IgD-negative memory B cell (primary cell): ENCODE measurements around the gene TRPM2. TPM values are rescaled to one million over a fixed set of nuclear protein-coding genes. Genes with fewer than 3 reads are reported as not detected.
A peak's percentile ranks its signal among the peaks of the same experiment; 100 is the strongest.
"Not testable (repeated sequence)": the region's sequence is repeated elsewhere in the genome, so short reads cannot be mapped to it uniquely, and the experiment has no call there.

Experiments used
- H3K27ac Mint-ChIP-seq, 3 donors: one replicate each; pipeline ENCODE4 v1.8.0; 2020 to 2022; ENCODE audit warnings: mild to moderate bottlenecking in 3 of 3, mixed read lengths in 3 of 3, moderate library complexity in 1 of 3
- H3K27me3 Mint-ChIP-seq: one replicate; pipeline ENCODE4 v1.8.0; 2021; ENCODE audit warnings: mixed read lengths
- H3K36me3 Mint-ChIP-seq: one replicate; pipeline ENCODE4 v1.8.0; 2020; ENCODE audit warnings: mild to moderate bottlenecking, mixed read lengths
- H3K4me1 Mint-ChIP-seq, 3 donors: one replicate each; pipeline ENCODE4 v1.8.0; 2020 to 2022; ENCODE audit warnings: mixed read lengths in 3 of 3, mild to moderate bottlenecking in 1 of 3
- H3K4me3 Mint-ChIP-seq, 4 donors: one replicate each; pipeline ENCODE4 v1.8.0; 2020 to 2022; ENCODE audit warnings: mild to moderate bottlenecking in 4 of 4, mixed read lengths in 4 of 4, moderate library complexity in 3 of 4
- H3K9me3 Mint-ChIP-seq, 3 donors: one replicate each; pipeline ENCODE4 v1.8.0; 2020 to 2021; ENCODE audit warnings: mixed read lengths in 3 of 3, mild to moderate bottlenecking in 1 of 3
- polyA plus RNA-seq: library from polyadenylated mRNA; unstranded; fragments of 300-500 nt; fragmentation: Illumina TruSeq; gene quantifications from one replicate; pipeline ENCODE4 v1.2.3, GENCODE V29; 2021

The TRPM2 gene
- polyA plus RNA-seq, 1 donor from 2014 or later: 5.1 TPM

- Mint-ChIP-seq H3K4me3 (no peak overlapping the region), H3K36me3 (peaks cover 1% of the 10 kb centered on the region), H3K27ac (no peak overlapping the region), H3K4me1 (no peaks in the 10 kb centered on the region), H3K27me3 (no peaks in the 10 kb centered on the region), H3K9me3 (peaks cover 0 to 4% (median 3%) of the 10 kb centered on the region in 3 donors)
Measured at GRCh38 chr21:44405948-44406872, 52.8 kb downstream of the TRPM2 start.

GRCh38 chr21:44406953-44407352 is 53.5 kb downstream of the TRPM2 start:
- H3K4me3 Mint-ChIP-seq: peak overlapping the region in 1 of 4 donors; percentile 77

GRCh38 chr21:44407493-44407892 is 54.1 kb downstream of the TRPM2 start:
- H3K9me3 Mint-ChIP-seq: peaks cover 2 to 4% (median 3%) of the 10 kb centered on the region in 3 donors
- H3K27ac Mint-ChIP-seq: peak overlapping the region in 1 of 3 donors; percentile 57
- H3K4me3 Mint-ChIP-seq: no peak overlapping the region
- H3K4me1 Mint-ChIP-seq: peaks cover 0 to under 1% (median 0%) of the 10 kb centered on the region in 3 donors
- H3K27me3 Mint-ChIP-seq: no peaks in the 10 kb centered on the region
- H3K36me3 Mint-ChIP-seq: peaks cover 1% of the 10 kb centered on the region

More at GRCh38 chr21:44406953-44407352, 53.5 kb downstream of the TRPM2 start:
- Mint-ChIP-seq H3K36me3 (peaks cover 1% of the 10 kb centered on the region), H3K27me3 (no peaks in the 10 kb centered on the region), H3K4me1 (no peaks in the 10 kb centered on the region), H3K27ac (no peak overlapping the region), H3K9me3 (peaks cover 0 to 4% (median 3%) of the 10 kb centered on the region in 3 donors)

GRCh38 chr21:44408226-44408625 is 54.8 kb downstream of the TRPM2 start:
- no peak overlapping the region for H3K27ac Mint-ChIP-seq
- H3K4me3 Mint-ChIP-seq: peak overlapping the region in 1 of 4 donors; percentile 17

GRCh38 chr21:44413566-44414290 is 60.3 kb downstream of the TRPM2 start:
- Mint-ChIP-seq H3K27me3 (no peaks in the 10 kb centered on the region), H3K4me1 (peaks cover 0 to 2% (median 0%) of the 10 kb centered on the region in 3 donors), H3K36me3 (no peaks in the 10 kb centered on the region), H3K27ac (no peak overlapping the region), H3K4me3 (no peak overlapping the region), H3K9me3 (peaks cover 0 to 4% (median 3%) of the 10 kb centered on the region in 3 donors)

More at GRCh38 chr21:44408226-44408625, 54.8 kb downstream of the TRPM2 start:
- Mint-ChIP-seq H3K9me3 (peaks cover 3 to 4% (median 4%) of the 10 kb centered on the region in 3 donors), H3K36me3 (peaks cover 1% of the 10 kb centered on the region), H3K27me3 (no peaks in the 10 kb centered on the region), H3K4me1 (peaks cover 0 to 2% (median 0%) of the 10 kb centered on the region in 3 donors)

- Mint-ChIP-seq H3K4me3 (no peak overlapping the region), H3K4me1 (peaks cover 0 to 2% (median 0%) of the 10 kb centered on the region in 3 donors), H3K36me3 (no peaks in the 10 kb centered on the region)
Measured at GRCh38 chr21:44414291-44415072, 61.1 kb downstream of the TRPM2 start.

GRCh38 chr21:44415073-44416025 is 61.9 kb downstream of the TRPM2 start:
- Mint-ChIP-seq H3K36me3 (peaks cover 2% of the 10 kb centered on the region), H3K4me1 (peaks cover 0 to 2% (median 0%) of the 10 kb centered on the region in 3 donors), H3K27ac (no peak overlapping the region), H3K4me3 (no peak overlapping the region), H3K9me3 (peaks cover 0 to 4% (median 3%) of the 10 kb centered on the region in 3 donors), H3K27me3 (no peaks in the 10 kb centered on the region)

More at GRCh38 chr21:44414291-44415072, 61.1 kb downstream of the TRPM2 start:
- Mint-ChIP-seq H3K9me3 (peaks cover 0 to 4% (median 3%) of the 10 kb centered on the region in 3 donors), H3K27me3 (no peaks in the 10 kb centered on the region), H3K27ac (no peak overlapping the region)

GRCh38 chr21:44416193-44416592 is 62.8 kb downstream of the TRPM2 start:
- Mint-ChIP-seq H3K4me1 (peaks cover 0 to 2% (median 0%) of the 10 kb centered on the region in 3 donors), H3K4me3 (peak overlapping the region in 1 of 4 donors; percentile 43), H3K27ac (no peak overlapping the region), H3K27me3 (no peaks in the 10 kb centered on the region), H3K36me3 (peaks cover 2% of the 10 kb centered on the region), H3K9me3 (peaks cover 0 to 4% (median 3%) of the 10 kb centered on the region in 3 donors)

- not testable (repeated sequence) for H3K27ac Mint-ChIP-seq, H3K4me1 Mint-ChIP-seq, H3K27me3 Mint-ChIP-seq, H3K36me3 Mint-ChIP-seq, H3K9me3 Mint-ChIP-seq, H3K4me3 Mint-ChIP-seq
Measured at GRCh38 chr21:44417621-44418107, 64.2 kb downstream of the TRPM2 start.

GRCh38 chr21:44418108-44418875 is 64.9 kb downstream of the TRPM2 start:
- Mint-ChIP-seq H3K27me3 (no peaks in the 10 kb centered on the region), H3K27ac (no peak overlapping the region), H3K4me3 (no peak overlapping the region), H3K9me3 (peaks cover 0 to 3% (median 0%) of the 10 kb centered on the region in 3 donors), H3K36me3 (peaks cover 2% of the 10 kb centered on the region), H3K4me1 (peaks cover 3% of the 10 kb centered on the region in 3 donors)

GRCh38 chr21:44418876-44419230 is 65.4 kb downstream of the TRPM2 start:
- H3K4me1 Mint-ChIP-seq: peaks cover 4 to 5% (median 4%) of the 10 kb centered on the region in 3 donors
- no peaks in the 10 kb centered on the region for H3K27me3 Mint-ChIP-seq
- H3K27ac Mint-ChIP-seq: no peak overlapping the region
- H3K36me3 Mint-ChIP-seq: peaks cover 2% of the 10 kb centered on the region
- H3K4me3 Mint-ChIP-seq: no peak overlapping the region
- H3K9me3 Mint-ChIP-seq: peaks cover 0 to 3% (median 0%) of the 10 kb centered on the region in 3 donors

- no peak overlapping the region for H3K27ac Mint-ChIP-seq
- peaks cover 2% of the 10 kb centered on the region for H3K36me3 Mint-ChIP-seq
- H3K9me3 Mint-ChIP-seq: peaks cover 0 to 3% (median 0%) of the 10 kb centered on the region in 3 donors
- H3K4me1 Mint-ChIP-seq: peaks cover 4 to 5% (median 4%) of the 10 kb centered on the region in 3 donors
- no peaks in the 10 kb centered on the region for H3K27me3 Mint-ChIP-seq
- H3K4me3 Mint-ChIP-seq: peak overlapping the region in 1 of 4 donors; percentile 40
Measured at GRCh38 chr21:44419679-44420078, 66.3 kb downstream of the TRPM2 start.
